ENCODE measurements around the gene ANKRD1.

ANKRD1 gene

GRCh38 chr10:90920986-90921666, at the start of gene ANKRD1:
Gene ANKRD1 (minus strand): TSS chr10:90921087. CDS start chr10:90921027, 60 bp downstream.
- H3K4me1 ChIP-seq (ENCODE audit: control insufficient read depth, insufficient read depth, low read length): peaks cover 1% of the 10 kb centered on the region; the same call in 1 of the 2 replicates
- H3K36me3 ChIP-seq (ENCODE audit: control insufficient read depth, insufficient read depth, low read length): no peaks in the 10 kb centered on the region
- H3K27ac ChIP-seq (ENCODE audit: low read length): no peak within 1 kb of the TSS
- H3K9me3 ChIP-seq (ENCODE audit: control insufficient read depth, insufficient read depth, low read length): no peaks in the 10 kb centered on the region
- WGBS (ENCODE audit: insufficient coverage, insufficient read length): no CpG with 5 or more reads among the region's 5 CpGs
- no peak within 1 kb of the TSS for H3K4me3 ChIP-seq (ENCODE audit: low read length)
- peak; percentile 29 for DNase-seq (ENCODE audit: low read depth, low spot score)
- H3K27me3 ChIP-seq (ENCODE audit: control insufficient read depth, insufficient read depth, low read length): peaks cover 69% of the 10 kb centered on the region

- Histone ChIP-seq H3K4me3 (ENCODE audit: low read length) (no peak overlapping the region), H3K4me1 (ENCODE audit: control insufficient read depth, insufficient read depth, low read length) (no peaks in the 10 kb centered on the region), H3K27me3 (ENCODE audit: control insufficient read depth, insufficient read depth, low read length) (no peaks in the 10 kb centered on the region), H3K27ac (ENCODE audit: low read length) (no peak overlapping the region), H3K9me3 (ENCODE audit: control insufficient read depth, insufficient read depth, low read length) (no peaks in the 10 kb centered on the region), H3K36me3 (ENCODE audit: control insufficient read depth, insufficient read depth, low read length) (no peaks in the 10 kb centered on the region)
- WGBS (ENCODE audit: insufficient coverage, insufficient read length): no CpG with 5 or more reads among the region's 6 CpGs
- no peak for DNase-seq (ENCODE audit: low read depth, low spot score)
These were observed 49.2 kb upstream of the ANKRD1 start for GRCh38 chr10:90969947-90970673.

- Histone ChIP-seq H3K27ac (ENCODE audit: low read length) (no peak overlapping the region), H3K4me3 (ENCODE audit: low read length) (no peak overlapping the region), H3K9me3 (ENCODE audit: control insufficient read depth, insufficient read depth, low read length) (no peaks in the 10 kb centered on the region), H3K36me3 (ENCODE audit: control insufficient read depth, insufficient read depth, low read length) (no peaks in the 10 kb centered on the region), H3K4me1 (ENCODE audit: control insufficient read depth, insufficient read depth, low read length) (no peaks in the 10 kb centered on the region), H3K27me3 (ENCODE audit: control insufficient read depth, insufficient read depth, low read length) (no peaks in the 10 kb centered on the region)
- WGBS (ENCODE audit: insufficient coverage, insufficient read length): no CpG with 5 or more reads among the region's 5 CpGs
- DNase-seq (ENCODE audit: low read depth, low spot score): no peak
These were observed 48.2 kb upstream of the ANKRD1 start for GRCh38 chr10:90969121-90969534.

GRCh38 chr10:90968328-90969081, 47.6 kb upstream of the ANKRD1 start:
- no CpG with 5 or more reads among the region's 6 CpGs for WGBS (ENCODE audit: insufficient coverage, insufficient read length)
- Histone ChIP-seq H3K36me3 (ENCODE audit: control insufficient read depth, insufficient read depth, low read length) (no peaks in the 10 kb centered on the region), H3K4me3 (ENCODE audit: low read length) (no peak overlapping the region), H3K4me1 (ENCODE audit: control insufficient read depth, insufficient read depth, low read length) (no peaks in the 10 kb centered on the region), H3K27ac (ENCODE audit: low read length) (no peak overlapping the region), H3K27me3 (ENCODE audit: control insufficient read depth, insufficient read depth, low read length) (no peaks in the 10 kb centered on the region), H3K9me3 (ENCODE audit: control insufficient read depth, insufficient read depth, low read length) (no peaks in the 10 kb centered on the region)
- no peak for DNase-seq (ENCODE audit: low read depth, low spot score)

GRCh38 chr10:90967865-90968264, 47.0 kb upstream of the ANKRD1 start:
- DNase-seq (ENCODE audit: low read depth, low spot score): no peak
- no CpG with 5 or more reads among the region's 3 CpGs for WGBS (ENCODE audit: insufficient coverage, insufficient read length)
- Histone ChIP-seq H3K9me3 (ENCODE audit: control insufficient read depth, insufficient read depth, low read length) (no peaks in the 10 kb centered on the region), H3K27ac (ENCODE audit: low read length) (no peak overlapping the region), H3K4me3 (ENCODE audit: low read length) (no peak overlapping the region), H3K27me3 (ENCODE audit: control insufficient read depth, insufficient read depth, low read length) (no peaks in the 10 kb centered on the region), H3K4me1 (ENCODE audit: control insufficient read depth, insufficient read depth, low read length) (no peaks in the 10 kb centered on the region), H3K36me3 (ENCODE audit: control insufficient read depth, insufficient read depth, low read length) (no peaks in the 10 kb centered on the region)

GRCh38 chr10:90966146-90966545, 45.3 kb upstream of the ANKRD1 start:
- Histone ChIP-seq H3K9me3 (ENCODE audit: control insufficient read depth, insufficient read depth, low read length) (no peaks in the 10 kb centered on the region), H3K27me3 (ENCODE audit: control insufficient read depth, insufficient read depth, low read length) (no peaks in the 10 kb centered on the region), H3K4me3 (ENCODE audit: low read length) (no peak overlapping the region), H3K36me3 (ENCODE audit: control insufficient read depth, insufficient read depth, low read length) (no peaks in the 10 kb centered on the region), H3K27ac (ENCODE audit: low read length) (no peak overlapping the region), H3K4me1 (ENCODE audit: control insufficient read depth, insufficient read depth, low read length) (no peaks in the 10 kb centered on the region)
- DNase-seq (ENCODE audit: low read depth, low spot score): no peak

- WGBS (ENCODE audit: insufficient coverage, insufficient read length): no CpG with 5 or more reads among the region's 2 CpGs
- Histone ChIP-seq H3K36me3 (ENCODE audit: control insufficient read depth, insufficient read depth, low read length) (no peaks in the 10 kb centered on the region), H3K9me3 (ENCODE audit: control insufficient read depth, insufficient read depth, low read length) (no peaks in the 10 kb centered on the region), H3K4me3 (ENCODE audit: low read length) (no peak overlapping the region), H3K27me3 (ENCODE audit: control insufficient read depth, insufficient read depth, low read length) (no peaks in the 10 kb centered on the region), H3K4me1 (ENCODE audit: control insufficient read depth, insufficient read depth, low read length) (no peaks in the 10 kb centered on the region), H3K27ac (ENCODE audit: low read length) (no peak overlapping the region)
- DNase-seq (ENCODE audit: low read depth, low spot score): no peak
These were observed 44.8 kb upstream of the ANKRD1 start for GRCh38 chr10:90965720-90966119.

GRCh38 chr10:90964781-90965465, 44.0 kb upstream of the ANKRD1 start:
- Histone ChIP-seq H3K4me1 (ENCODE audit: control insufficient read depth, insufficient read depth, low read length) (no peaks in the 10 kb centered on the region), H3K27ac (ENCODE audit: low read length) (no peak overlapping the region), H3K27me3 (ENCODE audit: control insufficient read depth, insufficient read depth, low read length) (no peaks in the 10 kb centered on the region), H3K36me3 (ENCODE audit: control insufficient read depth, insufficient read depth, low read length) (no peaks in the 10 kb centered on the region), H3K9me3 (ENCODE audit: control insufficient read depth, insufficient read depth, low read length) (no peaks in the 10 kb centered on the region), H3K4me3 (ENCODE audit: low read length) (no peak overlapping the region)
- no peak for DNase-seq (ENCODE audit: low read depth, low spot score)
- no CpG with 5 or more reads among the region's 1 CpG for WGBS (ENCODE audit: insufficient coverage, insufficient read length)

GRCh38 chr10:90963331-90963730, 42.4 kb upstream of the ANKRD1 start:
- no CpG with 5 or more reads among the region's 2 CpGs for WGBS (ENCODE audit: insufficient coverage, insufficient read length)
- Histone ChIP-seq H3K9me3 (ENCODE audit: control insufficient read depth, insufficient read depth, low read length) (no peaks in the 10 kb centered on the region), H3K27me3 (ENCODE audit: control insufficient read depth, insufficient read depth, low read length) (no peaks in the 10 kb centered on the region), H3K4me1 (ENCODE audit: control insufficient read depth, insufficient read depth, low read length) (no peaks in the 10 kb centered on the region), H3K4me3 (ENCODE audit: low read length) (no peak overlapping the region), H3K27ac (ENCODE audit: low read length) (no peak overlapping the region), H3K36me3 (ENCODE audit: control insufficient read depth, insufficient read depth, low read length) (no peaks in the 10 kb centered on the region)
- DNase-seq (ENCODE audit: low read depth, low spot score): no peak

- Histone ChIP-seq H3K4me1 (ENCODE audit: control insufficient read depth, insufficient read depth, low read length) (no peaks in the 10 kb centered on the region), H3K27ac (ENCODE audit: low read length) (no peak overlapping the region), H3K36me3 (ENCODE audit: control insufficient read depth, insufficient read depth, low read length) (no peaks in the 10 kb centered on the region), H3K4me3 (ENCODE audit: low read length) (no peak overlapping the region), H3K27me3 (ENCODE audit: control insufficient read depth, insufficient read depth, low read length) (no peaks in the 10 kb centered on the region), H3K9me3 (ENCODE audit: control insufficient read depth, insufficient read depth, low read length) (no peaks in the 10 kb centered on the region)
- DNase-seq (ENCODE audit: low read depth, low spot score): no peak
These were observed 39.5 kb upstream of the ANKRD1 start for GRCh38 chr10:90960355-90960814.
